Ishikawa (cell line): ENCODE results near the gene MATR3.

Experiments used
- CEBPB ChIP-seq: IDR thresholded peaks from 2 replicates; pipeline ENCODE4 v1.6.1; 2012
- CREB1 ChIP-seq: IDR thresholded peaks from 2 replicates; pipeline ENCODE4 v1.6.1; 2012; ENCODE audit warnings: low read depth
- EGR1 ChIP-seq: IDR thresholded peaks from 2 replicates; pipeline ENCODE4 v1.6.1; 2012
- EP300 ChIP-seq: IDR thresholded peaks from 2 replicates; pipeline ENCODE4 v1.6.1; 2012; ENCODE audit warnings: borderline replicate concordance
- FOXM1 ChIP-seq: IDR thresholded peaks from 2 replicates; pipeline ENCODE4 v1.6.1; 2012; ENCODE audit warnings: low read depth, borderline replicate concordance
- MAX ChIP-seq: IDR thresholded peaks from 2 replicates; pipeline ENCODE4 v1.6.1; 2012
- NFIC ChIP-seq: IDR thresholded peaks from 2 replicates; pipeline ENCODE4 v1.6.1; 2012
- RAD21 ChIP-seq: IDR thresholded peaks from 2 replicates; pipeline ENCODE4 v1.6.1; 2012; ENCODE audit warnings: low read depth
- REST ChIP-seq: IDR thresholded peaks from 2 replicates; pipeline ENCODE4 v1.6.1; 2012; ENCODE audit warnings: low read depth, mild to moderate bottlenecking
- TAF1 ChIP-seq: IDR thresholded peaks from 2 replicates; pipeline ENCODE4 v1.6.1; 2012; ENCODE audit warnings: low read depth, mild to moderate bottlenecking
- TCF12 ChIP-seq: IDR thresholded peaks from 2 replicates; pipeline ENCODE4 v1.6.1; 2012; ENCODE audit warnings: low read depth
- TEAD4 ChIP-seq: IDR thresholded peaks from 2 replicates; pipeline ENCODE4 v1.6.1; 2012
- USF1 ChIP-seq: IDR thresholded peaks from 2 replicates; pipeline ENCODE4 v1.6.1; 2012
- YY1 ChIP-seq: IDR thresholded peaks from 2 replicates; pipeline ENCODE4 v1.6.1; 2012; ENCODE audit warnings: low read depth
- ZBTB7A ChIP-seq: IDR thresholded peaks from 2 replicates; pipeline ENCODE4 v1.6.1; 2012; ENCODE audit warnings: low read depth

MATR3 gene

GRCh38 chr5:139341187-139341688, 47.7 kb downstream of the MATR3 start:
- TF ChIP-seq TAF1 (no peak), EGR1 (no peak), REST (no peak), NFIC (no peak), ZBTB7A (no peak), CREB1 (no peak), CEBPB (no peak), EP300 (no peak), TEAD4 (no peak), TCF12 (no peak), YY1 (no peak), MAX (no peak), RAD21 (no peak), USF1 (no peak), FOXM1 (no peak)

GRCh38 chr5:139341689-139342422, 48.3 kb downstream of the MATR3 start, which contains the start of gene PAIP2:
TSS of gene PAIP2 (plus strand) at chr5:139341854. CDS start at chr5:139363785, 21,931 bp downstream.
- TF ChIP-seq EGR1 = no peak
- 0 out of 2 replicates have a peak, but pooled peaks have one; percentile 17 for TF ChIP-seq EP300
- TF ChIP-seq TAF1 = peak; percentile 62
- TF ChIP-seq FOXM1 = no peak
- no peak for TF ChIP-seq TCF12
- no peak for TF ChIP-seq REST
- TF ChIP-seq USF1 = peak; percentile 73
- peak; percentile 51; the same call in 1 of the 2 replicates for TF ChIP-seq RAD21
- TF ChIP-seq TEAD4 = no peak; the same call in 1 of the 2 replicates
- 0 out of 2 replicates have a peak, but pooled peaks have one; percentile 13 for TF ChIP-seq ZBTB7A
- peak; percentile 76 for TF ChIP-seq CREB1
- no peak for TF ChIP-seq YY1
- TF ChIP-seq CEBPB = no peak
- peak; percentile 83 for TF ChIP-seq MAX
- TF ChIP-seq NFIC = peak; percentile 18; the same call in 1 of the 2 replicates

- TF ChIP-seq NFIC (0 out of 2 replicates have a peak, but pooled peaks have one; percentile 3), CEBPB (no peak), EP300 (no peak), TAF1 (peak; percentile 41; the same call in 1 of the 2 replicates)
These were observed 48.8 kb downstream of the MATR3 start for GRCh38 chr5:139342423-139342723.

GRCh38 chr5:139343476-139343875, 49.9 kb downstream of the MATR3 start:
- TF ChIP-seq TEAD4 (no peak), FOXM1 (no peak), TCF12 (no peak), CREB1 (no peak), TAF1 (no peak), ZBTB7A (no peak), NFIC (no peak)

- TF ChIP-seq MAX (no peak), REST (no peak), RAD21 (no peak), TAF1 (no peak)
These were observed 50.6 kb downstream of the MATR3 start for GRCh38 chr5:139344177-139344576.
